H1 (cell line): ENCODE results near the gene MAP4K1. TPM values are rescaled to one million over a fixed set of nuclear protein-coding genes. Genes with fewer than 3 reads are reported as not detected.

ENCODE experiments used
- KDM5A ChIP-seq: fragments of 200-600 bp; IDR thresholded peaks from 2 replicates; pipeline ENCODE4 v1.7.1; 2012; ENCODE audit warnings: mild to moderate bottlenecking, low read length, inconsistent platforms, mixed read lengths
- polyA plus RNA-seq, 7 experiments: library from polyadenylated mRNA; depleted of rRNA in 3 of 7; stranded (reverse) in 5 of 7; unstranded in 2 of 7; fragments of >200 nt in 5 of 7; fragments of 200-250 nt in 2 of 7; gene quantifications; 1 replicate in 5 of 7; 2 replicates in 1 of 7; 4 replicates in 1 of 7; pipeline versions ENCODE4 v1.2.1 to v1.2.3, GENCODE V29; 2011 to 2013; ENCODE audit warnings: missing spikeins in 2 of 7, mixed read lengths in 2 of 7
- total RNA-seq: library from RNA; stranded (reverse); fragmentation: NEBNext Ultra II Directional; extraction: Animal tissue kit (Norgen Biotek cat#: 25700); gene quantifications from 2 replicates; pipeline ENCODE4 v1.2.1, GENCODE V29; 2021

Gene MAP4K1
- total and polyA plus RNA-seq, 2 of the 8 experiments (the other 6 are each of a cell fraction or from before 2014, with no cell fraction given), result 9.0 to 10.4 TPM

- TF ChIP-seq KDM5A, result no peak
- TF ChIP-seq, all 59 proteins: peak for 0
Observed at GRCh38 chr19:38644719-38645118, 27.0 kb upstream of the MAP4K1 start (continued).
